HG03039 (cell line): ENCODE results near the gene PRLR.

Source experiments
- ATAC-seq: cut with Tn5 transposase; IDR thresholded peaks from one replicate; pipeline ENCODE4 v1.9.1; 2021; ENCODE audit warnings: mild to moderate bottlenecking, moderate library complexity; ENCODE audit not compliant: unreplicated experiment

The PRLR gene

DNA sequence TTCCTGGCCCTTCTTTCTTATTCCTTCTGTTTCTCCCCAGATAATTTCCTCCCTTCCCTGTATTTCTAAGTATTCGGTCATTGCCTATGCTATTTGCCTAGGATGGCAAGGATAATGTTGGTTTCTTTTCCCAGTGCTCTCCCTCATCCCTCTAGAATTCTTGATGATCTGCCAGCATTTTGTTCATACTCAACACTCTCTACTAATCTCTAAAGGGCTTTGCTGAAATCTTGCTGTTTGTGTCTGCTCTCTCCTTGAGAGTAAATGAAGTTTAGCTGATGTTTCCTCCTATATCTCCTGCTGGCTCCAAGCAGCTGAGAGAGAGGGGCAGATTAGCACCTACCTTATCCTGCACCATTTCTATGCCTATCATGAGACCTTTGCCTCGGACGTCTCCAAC lies 220.6 kb downstream of the PRLR start:
- ATAC-seq = no peak

DNA sequence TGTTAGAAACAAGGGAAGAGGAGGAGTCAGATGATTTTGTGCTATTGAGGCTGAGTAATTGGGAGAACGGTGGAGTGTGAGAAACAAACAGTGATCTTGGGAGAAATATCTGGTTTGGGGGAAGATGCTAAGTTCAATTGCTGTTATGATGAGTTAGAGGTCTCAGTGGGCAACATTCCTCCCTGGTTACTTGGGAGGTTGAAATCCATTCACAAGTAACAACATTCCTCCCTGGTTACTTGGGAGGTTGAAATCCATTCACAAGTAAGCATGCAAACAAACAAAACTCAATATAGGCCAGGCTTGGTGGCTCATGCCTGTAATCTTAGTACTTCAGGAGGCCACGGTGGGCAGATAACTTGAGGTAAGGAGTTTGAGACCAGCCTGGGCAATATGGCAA lies 221.3 kb downstream of the PRLR start:
- no peak for ATAC-seq

DNA sequence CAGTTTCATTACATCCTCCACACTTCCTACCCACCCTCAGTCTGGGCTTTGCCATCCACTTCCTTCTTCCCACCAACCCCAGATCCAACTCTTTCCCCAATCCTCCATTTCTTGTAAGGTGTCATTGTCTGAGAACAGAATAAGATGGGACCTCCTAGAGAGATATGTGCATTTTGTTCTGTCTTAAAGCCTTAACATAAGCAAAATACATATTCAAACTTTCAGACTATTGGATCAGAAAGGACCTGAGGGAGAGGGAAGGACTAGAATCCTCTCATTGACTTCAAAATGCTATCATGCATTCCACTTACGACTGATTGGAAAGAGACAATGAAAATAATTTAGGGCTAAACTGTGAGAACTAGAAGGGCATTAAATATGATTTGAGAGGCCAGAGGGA lies 225.5 kb downstream of the PRLR start:
- no peak for ATAC-seq

DNA sequence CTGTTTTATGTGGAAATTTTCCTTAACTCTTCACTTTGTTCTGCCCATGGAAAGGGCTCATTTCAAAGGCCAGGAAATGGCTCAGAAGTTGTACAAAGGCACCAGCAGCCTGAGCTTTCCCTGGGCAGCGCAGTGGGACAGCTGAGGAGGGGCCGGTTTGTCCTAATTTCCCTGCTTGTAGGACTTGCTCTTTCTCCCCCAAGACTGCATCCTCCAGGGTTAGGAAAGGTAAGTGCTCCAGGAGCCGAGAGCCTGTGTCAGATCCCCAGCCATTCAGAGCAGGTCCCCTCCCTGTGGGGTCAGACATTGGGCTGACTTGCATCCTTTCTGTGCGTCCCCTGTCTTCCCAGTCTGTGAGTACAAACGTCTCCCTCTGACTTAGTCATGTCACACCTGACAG lies 226.1 kb downstream of the PRLR start:
- no peak for ATAC-seq

DNA sequence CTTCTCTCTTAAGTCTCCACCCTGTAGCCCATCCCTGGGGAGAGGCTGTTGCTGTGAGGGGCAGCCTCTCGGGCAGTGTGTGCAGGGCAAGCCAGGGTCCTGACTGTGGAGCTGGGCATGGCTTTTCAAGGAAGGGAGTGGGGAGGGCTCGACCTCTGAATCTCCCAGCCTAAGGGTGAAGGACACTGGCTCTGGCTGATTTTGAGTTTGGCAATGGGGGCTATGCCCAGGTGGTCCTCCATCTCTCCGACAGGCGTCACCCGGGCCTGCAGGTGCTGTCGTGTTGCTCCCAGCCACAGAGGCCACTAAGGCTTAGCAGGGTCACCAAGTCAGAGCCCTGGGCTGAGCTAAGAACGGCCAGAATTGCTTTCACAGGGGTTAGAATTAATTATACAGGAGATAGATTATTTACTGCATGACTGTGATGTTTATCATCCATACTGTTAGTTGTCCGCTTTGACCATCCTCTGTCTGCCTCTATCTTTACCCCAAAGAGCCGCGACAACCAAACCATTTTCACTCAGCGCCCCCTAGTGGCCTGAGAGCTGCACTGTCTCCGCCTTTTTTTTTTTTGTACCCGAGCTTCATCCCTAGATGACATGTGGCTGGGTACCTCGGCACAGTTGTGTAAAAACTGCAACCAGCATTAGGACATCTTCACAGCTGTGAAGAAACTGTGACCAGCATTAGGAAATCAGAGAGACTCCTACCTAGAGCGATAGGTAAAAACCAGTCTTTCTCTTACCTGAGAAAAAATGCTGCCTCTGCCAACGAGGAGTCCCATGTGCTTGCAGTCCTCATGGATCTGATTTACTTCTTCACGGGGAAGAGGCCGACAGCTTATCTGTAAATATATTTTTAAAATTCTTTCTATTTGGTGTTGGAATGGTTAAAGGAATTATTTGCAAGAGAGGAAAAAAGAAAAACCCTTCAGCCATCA lies 227.0 kb downstream of the PRLR start:
- ATAC-seq = peak; percentile 73

DNA sequence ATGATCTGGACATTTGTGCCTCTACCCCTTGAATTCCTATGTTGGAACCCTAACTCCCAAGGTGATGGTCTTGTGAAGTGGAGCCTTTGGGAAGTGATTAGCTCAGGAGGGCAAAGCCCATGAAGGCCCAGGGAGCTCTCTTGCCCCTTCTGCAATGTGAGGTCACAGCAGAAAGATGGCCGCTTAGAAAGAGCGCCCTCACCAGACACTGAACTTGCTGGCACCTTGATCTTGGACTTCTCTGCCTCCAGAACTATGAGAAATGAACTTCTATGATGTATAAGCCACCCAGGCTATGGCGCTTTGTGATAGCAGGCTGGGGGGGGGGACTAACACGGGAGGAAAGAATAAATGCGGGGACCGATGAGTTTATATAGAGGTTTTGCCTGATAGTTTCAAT lies 227.8 kb downstream of the PRLR start:
- ATAC-seq = no peak

DNA sequence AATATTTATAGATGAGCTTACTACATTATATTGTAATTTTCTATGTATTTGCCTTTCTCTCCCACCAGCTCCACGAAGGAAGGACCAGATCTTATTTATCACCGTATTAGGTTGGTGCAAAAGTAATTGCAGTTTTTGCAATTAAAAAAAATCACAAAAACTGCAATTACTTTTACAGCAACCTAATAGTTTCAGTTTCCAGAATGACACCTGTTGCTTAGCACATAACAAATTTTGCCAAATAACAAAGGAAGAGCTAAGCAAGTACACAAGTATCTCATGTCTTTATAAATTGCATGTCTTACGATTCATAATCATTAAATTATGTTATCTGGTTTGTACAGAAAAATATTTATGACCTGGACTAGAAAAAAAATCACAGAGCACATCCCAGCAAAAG lies 228.4 kb downstream of the PRLR start:
- ATAC-seq = no peak
